ENCODE results near the gene TRIM33. TPM values are rescaled to one million over a fixed set of nuclear protein-coding genes. Genes with fewer than 3 reads are reported as not detected.
A peak's percentile ranks its signal among the peaks of the same experiment; 100 is the strongest.
"Not testable (repeated sequence)": the region's sequence is repeated elsewhere in the genome, so short reads cannot be mapped to it uniquely, and the experiment has no call there.

Gene TRIM33
- polyA plus RNA-seq, 12 donors, result 17.4 to 98.9 (median 24.7) TPM

GRCh38 chr1:114512595-114513280 lies 1.7 kb upstream of the TRIM33 start:
- no peak for DNase-seq

DNA sequence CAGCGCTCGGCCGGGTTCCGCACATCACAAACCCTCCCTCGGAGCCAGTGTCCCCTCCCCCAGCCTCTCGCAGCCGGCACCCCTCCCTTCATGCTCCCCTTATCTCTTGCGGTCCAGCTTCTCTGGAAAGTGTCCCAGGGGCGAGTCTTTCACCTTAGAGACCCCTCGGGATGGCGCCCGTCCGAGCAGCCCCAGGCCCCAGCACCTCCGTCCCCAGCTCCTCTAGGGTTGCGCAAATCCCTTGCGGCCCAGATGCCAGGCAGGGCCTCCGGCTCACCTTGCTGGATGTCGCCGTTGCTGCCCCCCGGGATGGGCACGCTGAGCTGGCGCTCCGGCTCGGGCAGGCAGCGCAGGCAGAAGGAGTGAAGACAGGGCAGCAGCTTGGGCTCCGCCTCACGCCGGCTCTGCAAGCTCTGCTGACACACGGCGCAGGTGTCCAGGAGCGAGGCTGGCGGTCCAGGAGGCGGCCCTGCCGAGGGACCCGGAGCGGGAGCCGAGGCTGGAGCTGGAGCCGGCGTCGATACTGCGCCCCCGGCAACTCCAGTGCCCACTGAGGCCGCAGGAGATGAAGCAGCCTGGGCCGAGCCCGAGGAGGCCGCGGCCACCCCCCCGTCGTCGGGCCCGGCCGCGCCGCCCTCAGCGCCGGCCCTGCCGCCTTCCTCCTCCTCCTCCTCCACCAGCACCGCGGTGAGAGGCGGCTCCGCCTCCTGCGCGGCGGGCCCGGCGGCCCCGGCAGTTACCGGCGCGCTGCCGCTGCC lies 550 bp downstream of the TRIM33 start:
- peak; percentile 36 for DNase-seq

DNA sequence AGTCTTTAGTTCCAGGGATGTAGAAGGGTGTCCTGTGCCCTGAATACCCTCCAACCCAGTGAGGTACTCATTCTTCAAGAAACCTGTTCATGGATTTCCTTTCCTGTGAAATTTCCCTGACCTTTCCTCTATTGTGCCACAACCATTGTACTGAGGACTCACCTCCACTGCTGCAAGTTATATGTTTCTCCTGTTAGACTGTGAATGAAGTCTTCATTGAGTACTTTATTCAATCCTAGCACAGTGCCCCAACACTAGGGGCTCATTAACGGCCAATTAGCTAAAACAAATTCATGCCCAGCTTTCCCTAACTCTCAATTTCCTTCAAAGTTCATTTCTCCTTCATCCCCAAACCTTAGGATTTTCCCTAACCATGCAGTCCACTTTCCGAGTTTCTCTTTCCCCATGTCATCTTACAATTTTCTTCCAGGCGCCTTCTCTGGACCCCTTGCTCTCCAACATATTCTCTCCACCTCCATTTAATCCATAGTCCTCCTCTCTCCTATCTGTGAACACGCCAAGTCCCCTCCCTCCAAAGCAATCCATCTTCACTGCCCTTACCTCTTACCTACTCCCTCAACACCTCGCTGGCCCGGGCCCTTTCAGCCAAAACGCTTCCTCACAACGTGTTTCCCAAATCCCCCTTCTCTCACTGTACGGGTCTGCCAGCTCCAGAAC lies 1.3 kb downstream of the TRIM33 start:
- DNase-seq, result peak; percentile 22

- DNase-seq, result no peak
These were observed 2.6 kb downstream of the TRIM33 start for GRCh38 chr1:114508386-114508898.

GRCh38 chr1:114507513-114507912 lies 3.5 kb downstream of the TRIM33 start:
- no peak for DNase-seq

DNA sequence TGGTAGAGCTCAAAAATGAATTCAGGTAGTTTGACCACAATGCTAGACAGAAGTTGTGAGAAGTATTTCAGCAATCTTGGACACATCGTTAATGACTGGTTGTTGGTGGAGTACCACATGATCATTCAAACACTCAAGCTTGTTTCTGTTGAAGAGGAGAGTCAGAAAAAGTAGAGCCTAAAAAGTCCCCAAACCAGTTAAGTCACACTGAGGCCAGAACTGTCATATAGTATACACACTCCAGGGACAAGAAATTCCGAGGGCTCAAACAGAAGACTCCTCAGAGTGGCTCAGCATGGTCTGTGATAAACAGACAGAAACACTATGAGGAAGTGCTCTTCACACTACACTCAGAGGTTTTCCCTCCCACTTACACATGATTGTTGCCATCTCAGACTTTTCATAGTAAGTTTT lies 5.8 kb downstream of the TRIM33 start:
- DNase-seq, result no peak

DNA sequence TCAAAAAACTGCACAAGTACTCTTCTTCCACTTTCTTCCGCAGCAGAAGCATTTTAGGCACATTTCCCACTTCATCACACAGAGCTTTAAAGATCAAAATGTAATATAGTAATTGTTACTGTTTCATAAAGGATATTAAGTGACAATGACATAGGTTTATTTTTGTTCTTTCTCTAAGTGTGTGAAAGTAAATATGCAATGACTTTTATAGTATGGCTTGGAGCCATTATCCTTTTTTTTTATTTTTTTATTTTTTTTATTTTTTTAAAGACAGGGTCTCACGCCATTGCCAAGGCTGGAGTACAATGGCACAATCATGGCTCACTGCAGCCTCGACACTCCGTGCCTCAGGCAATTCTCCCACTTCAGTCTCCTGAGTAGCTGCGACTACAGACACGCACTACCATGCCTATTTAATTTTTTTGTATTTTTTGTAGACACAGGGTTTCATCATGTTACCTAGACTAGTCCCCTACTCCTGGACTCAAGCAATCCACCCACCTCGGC lies 7.0 kb downstream of the TRIM33 start:
- DNase-seq, result no peak

DNA sequence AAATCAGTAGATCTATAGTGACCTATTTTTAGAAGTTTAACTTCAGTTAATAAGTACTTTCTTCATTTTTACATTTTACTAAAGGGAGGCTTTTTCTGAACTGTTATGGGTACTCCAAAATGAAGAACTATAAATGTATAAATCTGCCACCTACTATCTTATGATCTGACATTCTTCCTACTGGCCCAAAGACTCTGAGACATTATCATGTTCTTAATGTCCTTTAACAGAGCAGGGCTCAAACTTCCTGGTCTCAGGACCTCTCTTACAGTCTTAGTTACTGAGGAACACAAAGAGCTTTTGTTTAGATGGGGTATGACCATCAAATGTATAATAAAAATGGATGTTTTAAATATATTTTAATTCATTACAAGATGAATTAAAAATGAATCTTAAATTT lies 8.9 kb downstream of the TRIM33 start:
- DNase-seq, result no peak

GRCh38 chr1:114499478-114499877 lies 11.5 kb downstream of the TRIM33 start:
- no peak for DNase-seq

DNA sequence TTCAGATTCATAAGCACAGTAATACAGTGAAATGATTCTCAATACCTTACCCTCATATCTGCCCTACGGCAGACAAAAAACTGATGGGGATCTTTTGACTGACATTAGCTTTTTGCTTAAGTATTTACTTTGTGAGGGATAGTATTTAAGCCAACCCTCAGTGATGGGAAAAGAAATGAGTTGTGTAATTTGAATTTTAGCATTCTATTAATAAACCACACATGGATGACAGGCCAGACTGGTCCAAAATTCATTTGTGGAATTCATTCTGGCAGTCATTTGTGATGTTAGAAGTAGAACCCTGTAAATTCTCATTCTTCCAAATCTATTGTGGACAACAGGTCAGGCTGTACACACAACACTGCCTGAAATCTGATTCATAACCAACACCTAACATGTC lies 14.9 kb downstream of the TRIM33 start:
- no peak for DNase-seq

GRCh38 chr1:114495486-114495885 lies 15.5 kb downstream of the TRIM33 start:
- no peak for DNase-seq

GRCh38 chr1:114492978-114493377 lies 18.0 kb downstream of the TRIM33 start:
- DNase-seq, result no peak

- no peak for DNase-seq
These were observed 20.7 kb downstream of the TRIM33 start for GRCh38 chr1:114490274-114490693.

- no peak for DNase-seq
These were observed 22.3 kb downstream of the TRIM33 start for GRCh38 chr1:114488739-114489138.

- no peak for DNase-seq
These were observed 25.7 kb downstream of the TRIM33 start for GRCh38 chr1:114485286-114485685.

GRCh38 chr1:114482585-114482984 lies 28.4 kb downstream of the TRIM33 start:
- DNase-seq, result no peak

GRCh38 chr1:114479636-114480035 lies 31.4 kb downstream of the TRIM33 start:
- not testable (repeated sequence) for DNase-seq

GRCh38 chr1:114479134-114479533 lies 31.9 kb downstream of the TRIM33 start:
- no peak for DNase-seq

GRCh38 chr1:114473796-114474195 lies 37.2 kb downstream of the TRIM33 start:
- no peak for DNase-seq

GRCh38 chr1:114472408-114472807 lies 38.6 kb downstream of the TRIM33 start:
- DNase-seq, result no peak

DNA sequence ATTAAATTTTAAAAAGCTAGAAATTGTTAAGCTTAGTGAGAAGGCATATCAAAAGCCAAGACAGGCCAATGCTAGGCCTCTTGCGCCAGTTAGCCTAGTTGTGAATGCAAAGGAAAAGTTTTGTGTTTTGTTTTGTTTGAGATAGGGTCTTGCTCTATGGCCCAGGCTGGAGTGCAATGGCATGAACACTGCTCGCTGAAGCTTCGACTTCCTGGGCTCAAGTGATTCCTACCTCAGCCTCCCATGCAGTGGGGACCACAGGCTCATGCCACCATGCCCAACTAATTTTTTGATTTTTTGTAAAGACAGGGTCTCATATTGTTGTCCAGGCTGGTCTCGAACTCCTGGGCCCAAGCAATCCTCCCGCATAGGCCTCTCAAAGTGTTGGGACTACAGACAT lies 40.3 kb downstream of the TRIM33 start:
- DNase-seq, result no peak

GRCh38 chr1:114468710-114469468 lies 42.1 kb downstream of the TRIM33 start:
- no peak for DNase-seq

All from muscle of arm (tissue), 12 donors.